Nephron (organoid): Measurements from ENCODE around the gene ATP1B2.

Source experiments
- H3K27ac Mint-ChIP-seq, 3 experiments: 2 replicates each; pipeline ENCODE4 v1.8.0; 2020; ENCODE audit warnings: mixed read lengths in 3 of 3, mild to moderate bottlenecking in 2 of 3, moderate library complexity in 1 of 3
- H3K27me3 Mint-ChIP-seq: 2 replicates; pipeline ENCODE4 v1.8.0; 2021; ENCODE audit warnings: low read depth, mild to moderate bottlenecking, moderate library complexity, mixed read lengths
- H3K36me3 Mint-ChIP-seq: 2 replicates; pipeline ENCODE4 v1.8.0; 2020; ENCODE audit warnings: low read depth, mixed read lengths
- H3K4me1 Mint-ChIP-seq: 2 replicates; pipeline ENCODE4 v1.8.0; 2020; ENCODE audit warnings: mixed read lengths
- H3K4me3 Mint-ChIP-seq, 3 experiments: 2 replicates each; pipeline ENCODE4 v1.8.0; 2020; ENCODE audit warnings: mild to moderate bottlenecking in 3 of 3, mixed read lengths in 3 of 3, moderate library complexity in 2 of 3
- H3K9me3 Mint-ChIP-seq: 2 replicates; pipeline ENCODE4 v1.8.0; 2020; ENCODE audit warnings: mixed read lengths
- CTCF ChIP-seq, 3 experiments: fragments of 200-600 bp; sonication (generic); IDR thresholded peaks; one replicate each; pipeline ENCODE4 v1.5.0; 2021; ENCODE audit warnings: antibody characterized with exemption in 3 of 3; ENCODE audit not compliant: unreplicated experiment in 3 of 3

The ATP1B2 gene

GRCh38 chr17:7651665-7652387 lies 1.1 kb downstream of the ATP1B2 start:
- H3K27ac Mint-ChIP-seq, result peak overlapping the region; percentile 60 to 79 (median 61)
- peaks cover 9% of the 10 kb centered on the region for H3K36me3 Mint-ChIP-seq
- H3K4me1 Mint-ChIP-seq, result peaks cover 41% of the 10 kb centered on the region
- peak in 1 of 3 experiments; percentile 12 for TF ChIP-seq CTCF (IDR thresholded peaks at IDR 0.05; ENCODE audit: unreplicated experiment in 3 of 3)
- H3K9me3 Mint-ChIP-seq, result no peaks in the 10 kb centered on the region
- peak overlapping the region; percentile 87 to 91 (median 91) for H3K4me3 Mint-ChIP-seq
- peaks cover 35% of the 10 kb centered on the region for H3K27me3 Mint-ChIP-seq

- Mint-ChIP-seq H3K4me3 (peak overlapping the region; percentile 87 to 91 (median 91)), H3K9me3 (no peaks in the 10 kb centered on the region), H3K36me3 (peaks cover 9% of the 10 kb centered on the region), H3K4me1 (peaks cover 49% of the 10 kb centered on the region), H3K27ac (peak overlapping the region; percentile 47 to 73 (median 61)), H3K27me3 (peaks cover 35% of the 10 kb centered on the region)
- no peak for TF ChIP-seq CTCF (IDR thresholded peaks at IDR 0.05; ENCODE audit: unreplicated experiment in 3 of 3)
Observed at GRCh38 chr17:7652388-7653356, 1.9 kb downstream of the ATP1B2 start.

GRCh38 chr17:7654832-7655540 lies 4.3 kb downstream of the ATP1B2 start:
- Mint-ChIP-seq H3K9me3 (no peaks in the 10 kb centered on the region), H3K4me1 (peaks cover 50% of the 10 kb centered on the region), H3K4me3 (peak overlapping the region; percentile 6 to 91 (median 40)), H3K27ac (peak overlapping the region; percentile 40 to 75 (median 53)), H3K27me3 (peaks cover 28% of the 10 kb centered on the region), H3K36me3 (peaks cover 13% of the 10 kb centered on the region)
- no peak for TF ChIP-seq CTCF (IDR thresholded peaks at IDR 0.05; ENCODE audit: unreplicated experiment in 3 of 3)

GRCh38 chr17:7655541-7655840 lies 4.8 kb downstream of the ATP1B2 start:
- Mint-ChIP-seq H3K9me3 (no peaks in the 10 kb centered on the region), H3K4me1 (peaks cover 45% of the 10 kb centered on the region), H3K4me3 (no peak overlapping the region), H3K27me3 (peaks cover 22% of the 10 kb centered on the region), H3K36me3 (peaks cover 13% of the 10 kb centered on the region), H3K27ac (peak overlapping the region in 2 of 3 experiments; percentile 75 to 82)
- no peak for TF ChIP-seq CTCF (IDR thresholded peaks at IDR 0.05; ENCODE audit: unreplicated experiment in 3 of 3)

GRCh38 chr17:7656958-7657609 lies 6.4 kb downstream of the ATP1B2 start:
- Mint-ChIP-seq H3K27me3 (peaks cover 16% of the 10 kb centered on the region), H3K9me3 (no peaks in the 10 kb centered on the region), H3K36me3 (peaks cover 13% of the 10 kb centered on the region), H3K4me3 (peak overlapping the region; percentile 31 to 62 (median 44)), H3K4me1 (peaks cover 39% of the 10 kb centered on the region), H3K27ac (peak overlapping the region; percentile 82 to 92 (median 82))
- TF ChIP-seq CTCF (IDR thresholded peaks at IDR 0.05; ENCODE audit: unreplicated experiment in 3 of 3), result no peak
